ENCODE results near the gene PIK3R2. TPM values are rescaled to one million over a fixed set of nuclear protein-coding genes. Genes with fewer than 3 reads are reported as not detected.

PIK3R2 gene
- total RNA-seq, 1 donor from 2014 or later: 41.4 TPM

- no peak for DNase-seq (ENCODE audit: low read depth)
- TF ChIP-seq CTCF (IDR thresholded peaks at IDR 0.05; ENCODE audit: insufficient read depth, low read length, poor library complexity, severe bottlenecking): no peak
- H3K36me3 ChIP-seq (ENCODE audit: control insufficient read depth, insufficient read depth, low read length): peaks cover 2% of the 10 kb centered on the region
- no peaks in the 10 kb centered on the region for H3K27me3 ChIP-seq (ENCODE audit: control insufficient read depth, insufficient read depth, low read length)
- no peak overlapping the region for H3K4me3 ChIP-seq (ENCODE audit: low read depth, low read length)
Observed at GRCh38 chr19:18150776-18151624, 2.0 kb upstream of the PIK3R2 start.

GRCh38 chr19:18152442-18152816 lies 534 bp upstream of the PIK3R2 start:
- Histone ChIP-seq H3K36me3 (ENCODE audit: control insufficient read depth, insufficient read depth, low read length) (peaks cover 2% of the 10 kb centered on the region), H3K4me3 (ENCODE audit: low read depth, low read length) (peak overlapping the region; percentile 43), H3K27me3 (ENCODE audit: control insufficient read depth, insufficient read depth, low read length) (no peaks in the 10 kb centered on the region)
- TF ChIP-seq CTCF (IDR thresholded peaks at IDR 0.05; ENCODE audit: insufficient read depth, low read length, poor library complexity, severe bottlenecking): peak; percentile 70
- peak; percentile 95 for DNase-seq (ENCODE audit: low read depth)

GRCh38 chr19:18153556-18154134 lies 682 bp downstream of the PIK3R2 start:
- Histone ChIP-seq H3K4me3 (ENCODE audit: low read depth, low read length) (peak overlapping the region; percentile 96), H3K36me3 (ENCODE audit: control insufficient read depth, insufficient read depth, low read length) (peaks cover 2% of the 10 kb centered on the region), H3K27me3 (ENCODE audit: control insufficient read depth, insufficient read depth, low read length) (no peaks in the 10 kb centered on the region)
- no peak for TF ChIP-seq CTCF (IDR thresholded peaks at IDR 0.05; ENCODE audit: insufficient read depth, low read length, poor library complexity, severe bottlenecking)
- no peak for DNase-seq (ENCODE audit: low read depth)

GRCh38 chr19:18155095-18156087 lies 2.4 kb downstream of the PIK3R2 start:
- DNase-seq (ENCODE audit: low read depth): no peak
- Histone ChIP-seq H3K36me3 (ENCODE audit: control insufficient read depth, insufficient read depth, low read length) (peaks cover 2% of the 10 kb centered on the region), H3K4me3 (ENCODE audit: low read depth, low read length) (no peak overlapping the region), H3K27me3 (ENCODE audit: control insufficient read depth, insufficient read depth, low read length) (no peaks in the 10 kb centered on the region)
- no peak for TF ChIP-seq CTCF (IDR thresholded peaks at IDR 0.05; ENCODE audit: insufficient read depth, low read length, poor library complexity, severe bottlenecking)

GRCh38 chr19:18156268-18156667 lies 3.3 kb downstream of the PIK3R2 start:
- no peaks in the 10 kb centered on the region for H3K36me3 ChIP-seq (ENCODE audit: control insufficient read depth, insufficient read depth, low read length)
- no peak for TF ChIP-seq CTCF (IDR thresholded peaks at IDR 0.05; ENCODE audit: insufficient read depth, low read length, poor library complexity, severe bottlenecking)
- no peaks in the 10 kb centered on the region for H3K27me3 ChIP-seq (ENCODE audit: control insufficient read depth, insufficient read depth, low read length)
- H3K4me3 ChIP-seq (ENCODE audit: low read depth, low read length): no peak overlapping the region
- no peak for DNase-seq (ENCODE audit: low read depth)
